Measurements from ENCODE around the gene IDI2.

IDI2 gene

DNA sequence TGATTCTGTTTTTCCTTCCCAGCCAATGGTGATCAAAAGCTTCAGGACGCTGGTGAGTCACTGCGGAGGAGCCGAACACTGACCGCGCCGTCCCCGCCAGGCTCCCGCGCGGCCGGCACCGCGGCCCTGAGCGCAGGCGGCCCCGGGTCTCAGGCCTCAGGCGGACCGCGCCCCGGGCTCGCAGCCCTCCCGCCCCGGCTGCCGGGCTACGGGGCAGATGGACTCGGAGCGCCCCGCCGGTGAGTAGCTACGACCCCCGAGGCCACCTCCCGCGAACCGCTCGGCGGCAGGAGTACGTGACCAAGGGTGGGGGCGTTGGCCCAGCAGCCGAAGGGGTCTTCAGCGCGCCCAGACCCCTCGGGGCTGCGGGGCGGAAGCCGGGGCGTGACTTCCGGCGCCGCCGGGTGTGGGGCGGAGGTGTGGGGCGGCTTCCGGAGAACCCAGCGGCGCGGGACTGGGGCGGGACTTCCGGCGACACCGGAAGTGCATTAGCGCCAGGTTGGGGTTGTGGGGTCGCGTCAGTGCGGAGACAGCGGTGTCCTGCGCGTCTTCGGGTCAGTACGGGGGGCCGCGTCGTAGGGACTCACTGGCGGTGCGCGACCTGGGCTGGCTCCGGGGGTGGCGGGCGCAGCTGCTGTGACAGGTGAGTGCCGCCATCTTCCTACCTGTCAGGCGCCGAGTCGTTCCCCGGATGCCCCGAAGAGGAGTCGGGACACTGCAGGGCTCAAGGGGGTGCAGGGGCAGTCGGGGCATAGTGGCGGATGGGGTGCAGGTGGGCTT is 30.9 kb upstream of the IDI2 start, which contains the start of gene WDR37:
Gene WDR37, plus strand, starts transcription at position 60 of the 780 bp plus-strand sequence. CDS start 15,771 bp downstream, outside the sequence.
- in situ Hi-C loops (cut with HindIII; ENCODE audit: low sequenced_read_pairs): no loop called here
- peak within 1 kb of the TSS; percentile 78 for H3K4me3 ChIP-seq (ENCODE audit: low read depth, low read length)
- TF ChIP-seq, protein P1, sequence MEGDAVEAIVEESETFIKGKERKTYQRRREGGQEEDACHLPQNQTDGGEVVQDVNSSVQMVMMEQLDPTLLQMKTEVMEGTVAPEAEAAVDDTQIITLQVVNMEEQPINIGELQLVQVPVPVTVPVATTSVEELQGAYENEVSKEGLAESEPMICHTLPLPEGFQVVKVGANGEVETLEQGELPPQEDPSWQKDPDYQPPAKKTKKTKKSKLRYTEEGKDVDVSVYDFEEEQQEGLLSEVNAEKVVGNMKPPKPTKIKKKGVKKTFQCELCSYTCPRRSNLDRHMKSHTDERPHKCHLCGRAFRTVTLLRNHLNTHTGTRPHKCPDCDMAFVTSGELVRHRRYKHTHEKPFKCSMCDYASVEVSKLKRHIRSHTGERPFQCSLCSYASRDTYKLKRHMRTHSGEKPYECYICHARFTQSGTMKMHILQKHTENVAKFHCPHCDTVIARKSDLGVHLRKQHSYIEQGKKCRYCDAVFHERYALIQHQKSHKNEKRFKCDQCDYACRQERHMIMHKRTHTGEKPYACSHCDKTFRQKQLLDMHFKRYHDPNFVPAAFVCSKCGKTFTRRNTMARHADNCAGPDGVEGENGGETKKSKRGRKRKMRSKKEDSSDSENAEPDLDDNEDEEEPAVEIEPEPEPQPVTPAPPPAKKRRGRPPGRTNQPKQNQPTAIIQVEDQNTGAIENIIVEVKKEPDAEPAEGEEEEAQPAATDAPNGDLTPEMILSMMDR (IDR thresholded peaks at IDR 0.05; ENCODE audit: low read depth, low read length, missing control alignments): no peak
- DNase-seq (ENCODE audit: low read depth): peak; percentile 76

DNA sequence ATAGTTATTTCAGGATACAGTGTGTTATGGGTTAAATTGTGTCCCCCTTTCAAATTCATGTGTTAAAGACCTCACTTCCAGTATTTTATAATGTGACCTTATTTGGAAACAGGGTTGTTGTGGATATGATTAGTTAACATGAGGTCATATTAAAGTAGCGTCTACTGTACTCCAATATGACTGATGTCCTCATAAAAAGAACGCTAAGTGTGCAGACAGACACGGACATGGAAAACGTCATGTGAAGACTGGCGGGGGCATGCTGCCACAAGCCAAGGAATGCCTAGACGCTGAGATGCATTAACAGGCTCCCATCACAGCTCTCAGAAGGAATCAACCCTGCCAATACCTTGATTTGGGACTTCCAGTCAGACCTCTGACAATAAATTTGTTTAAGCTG is 29.0 kb upstream of the IDI2 start:
- in situ Hi-C loops (cut with HindIII; ENCODE audit: low sequenced_read_pairs): no loop called here
- no peak for DNase-seq (ENCODE audit: low read depth)
- TF ChIP-seq, protein P1 (IDR thresholded peaks at IDR 0.05; ENCODE audit: low read depth, low read length, missing control alignments): no peak

DNA sequence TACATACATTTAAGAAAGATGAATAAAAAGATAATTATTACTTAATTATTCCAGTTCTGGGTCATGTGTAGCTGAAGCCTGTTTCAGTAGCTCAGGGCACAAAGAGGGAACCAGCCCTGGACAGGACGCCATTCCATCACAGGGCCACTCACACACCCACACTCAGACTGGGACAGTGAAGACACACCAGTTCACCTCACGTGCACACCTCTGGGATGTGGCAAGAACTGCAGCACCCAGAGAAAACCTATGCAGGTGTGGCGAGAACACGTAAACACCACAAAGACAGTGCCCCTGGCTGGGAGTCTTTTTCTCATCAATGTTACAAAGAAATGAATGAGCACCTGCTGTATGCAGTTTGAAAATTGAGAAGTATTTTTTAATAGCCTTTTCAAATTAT is 24.9 kb upstream of the IDI2 start:
- DNase-seq (ENCODE audit: low read depth): no peak
- TF ChIP-seq, protein P1 (IDR thresholded peaks at IDR 0.05; ENCODE audit: low read depth, low read length, missing control alignments): no peak
- in situ Hi-C loops (cut with HindIII; ENCODE audit: low sequenced_read_pairs): no loop called here
- H3K4me3 ChIP-seq (ENCODE audit: low read depth, low read length): peak overlapping the region; percentile 82

More for the DNA sequence above, 29.0 kb upstream of the IDI2 start:
- peak overlapping the region; percentile 78 for H3K4me3 ChIP-seq (ENCODE audit: low read depth, low read length)

DNA sequence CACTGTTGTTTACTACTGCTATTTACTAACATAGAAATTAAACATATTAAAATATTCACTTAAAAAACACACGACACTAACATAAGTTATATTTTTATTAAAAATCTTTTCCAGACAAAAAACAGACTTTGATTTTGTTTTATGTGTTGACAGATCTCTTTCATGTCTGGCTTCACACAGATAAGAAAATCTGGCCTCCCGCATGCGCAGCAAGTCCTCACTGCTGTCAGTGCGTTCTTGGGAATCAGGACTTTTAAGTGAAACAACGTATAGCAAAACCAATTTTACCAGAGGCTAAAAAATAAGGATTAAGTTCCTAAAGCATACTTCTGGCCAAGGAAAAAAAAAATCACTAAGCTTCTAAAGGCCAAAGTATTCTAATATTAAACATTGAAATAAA is 24.5 kb upstream of the IDI2 start:
- H3K4me3 ChIP-seq (ENCODE audit: low read depth, low read length): peak overlapping the region; percentile 82
- TF ChIP-seq, protein P1 (IDR thresholded peaks at IDR 0.05; ENCODE audit: low read depth, low read length, missing control alignments): no peak
- no peak for DNase-seq (ENCODE audit: low read depth)
- in situ Hi-C loops (cut with HindIII; ENCODE audit: low sequenced_read_pairs): no loop called here

DNA sequence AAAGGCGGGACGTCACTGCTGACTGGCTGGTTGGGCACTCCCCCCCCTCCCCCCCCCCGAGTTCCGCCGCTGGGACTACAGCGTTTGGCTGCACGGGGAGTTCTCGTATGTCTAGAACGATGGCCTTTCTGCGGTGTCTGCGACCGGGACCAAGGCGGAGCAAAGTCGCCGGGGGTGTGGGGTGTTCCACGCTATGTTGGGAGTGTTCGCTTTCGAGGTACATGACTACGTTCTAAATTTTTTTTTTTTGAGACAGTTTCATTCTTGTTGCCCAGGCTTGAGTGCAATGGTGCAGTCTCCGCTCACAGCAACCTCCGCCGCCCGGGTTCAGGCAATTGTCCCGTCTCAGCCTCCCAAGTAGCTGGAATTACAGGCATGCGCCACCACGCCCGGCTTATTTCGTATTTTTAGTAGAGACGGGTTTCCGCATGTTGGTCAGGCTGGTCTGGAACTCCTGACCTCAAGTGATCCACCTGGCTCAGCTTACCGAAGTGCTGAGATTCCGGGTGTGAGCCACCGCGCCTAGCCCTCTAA is 23.8 kb upstream of the IDI2 start:
- H3K4me3 ChIP-seq (ENCODE audit: low read depth, low read length): peak overlapping the region; percentile 82
- no peak for DNase-seq (ENCODE audit: low read depth)
- in situ Hi-C loops (cut with HindIII; ENCODE audit: low sequenced_read_pairs): loop anchor here (5.0 kb wide), 1 partner anchor 62 kb away; the partner anchor contains the start of gene GTPBP4
- TF ChIP-seq, protein P1 (IDR thresholded peaks at IDR 0.05; ENCODE audit: low read depth, low read length, missing control alignments): no peak

DNA sequence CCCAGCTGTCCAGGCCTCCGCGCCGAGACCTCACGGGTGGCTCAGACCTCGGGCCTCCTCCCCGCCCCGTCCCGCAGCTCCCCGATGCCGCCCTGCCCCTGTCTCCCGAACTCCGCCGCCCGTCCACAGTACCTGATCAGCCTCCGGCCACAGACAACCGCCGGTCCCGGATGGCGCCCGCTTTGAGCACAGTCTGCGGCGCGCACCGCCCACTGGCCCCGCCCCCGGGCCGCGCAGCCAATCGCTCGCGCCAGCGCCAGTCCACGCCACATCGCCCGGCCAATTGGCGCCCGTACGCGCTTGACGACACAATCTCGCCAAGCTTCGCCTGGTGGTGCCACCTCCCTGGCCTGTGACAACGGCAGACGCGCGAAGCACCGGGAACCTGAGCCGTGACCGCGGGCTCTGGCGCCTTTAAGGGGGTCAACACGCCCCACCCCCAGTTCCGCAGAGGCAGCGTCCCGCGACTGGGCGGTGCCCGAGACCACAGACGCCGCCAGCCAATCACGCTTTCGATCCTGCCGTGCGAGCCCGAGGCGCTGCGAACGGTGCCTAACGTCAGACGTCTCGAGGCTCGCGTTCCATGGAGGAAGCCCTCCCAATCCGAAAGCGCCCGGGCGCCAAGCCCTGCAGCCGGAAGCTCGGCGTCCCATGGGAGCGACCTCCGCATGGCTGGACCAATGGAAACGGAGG is 23.2 kb upstream of the IDI2 start, which contains the start of gene IDI1:
Gene IDI1, minus strand, starts transcription at position 388 of the 693 bp plus-strand sequence. Its CDS starts 116 bp downstream, at position 272.
- in situ Hi-C loops (cut with HindIII; ENCODE audit: low sequenced_read_pairs): loop anchor here (5.0 kb wide), 1 partner anchor 62 kb away; the partner anchor contains the start of gene GTPBP4
- peak within 1 kb of the TSS; percentile 82 for H3K4me3 ChIP-seq (ENCODE audit: low read depth, low read length)
- TF ChIP-seq, protein P1 (IDR thresholded peaks at IDR 0.05; ENCODE audit: low read depth, low read length, missing control alignments): no peak
- DNase-seq (ENCODE audit: low read depth): peak; percentile 97
